ENCODE data around the gene KIF26B.
"Not testable (repeated sequence)": the region's sequence is repeated elsewhere in the genome, so short reads cannot be mapped to it uniquely, and the experiment has no call there.

Gene KIF26B

GRCh38 chr1:245126530-245126929 lies 28.3 kb upstream of the KIF26B start:
- no peak overlapping the region for H3K4me2 ChIP-seq (ENCODE audit: low read depth, low read length, poor library complexity, severe bottlenecking)
- no peaks in the 10 kb centered on the region for H3K9me3 ChIP-seq (ENCODE audit: insufficient read depth, low read length)
- no peaks in the 10 kb centered on the region for H3K79me2 ChIP-seq (ENCODE audit: insufficient read depth, low read length)
- no peaks in the 10 kb centered on the region for H3F3A ChIP-seq (ENCODE audit: insufficient read depth)
- no peaks in the 10 kb centered on the region for H3K36me3 ChIP-seq (ENCODE audit: low read length)
- no peak overlapping the region for H3K4me3 ChIP-seq (ENCODE audit: insufficient read depth, low read length, poor library complexity, severe bottlenecking)
- no peak overlapping the region for H3K9ac ChIP-seq (ENCODE audit: low read length)
- H3K9me2 ChIP-seq (replicated peaks; ENCODE audit: insufficient read depth, low read length) = no peaks in the 10 kb centered on the region
- TF ChIP-seq EZH2phosphoT487 (conservative IDR thresholded peaks at IDR 0.05; ENCODE audit: low read length) (no peak), CTCF (IDR thresholded peaks at IDR 0.05; ENCODE audit: insufficient read depth, low read length, poor library complexity, severe bottlenecking) (no peak)
- H3K27me3 ChIP-seq (ENCODE audit: low read length) = no peaks in the 10 kb centered on the region
- no peak overlapping the region for H3K27ac ChIP-seq (ENCODE audit: low read depth, low read length)
- no peak overlapping the region for H2AFZ ChIP-seq (ENCODE audit: low read depth, low read length, severe bottlenecking)
- H4K20me1 ChIP-seq (ENCODE audit: low read depth, low read length) = no peaks in the 10 kb centered on the region

- Histone ChIP-seq H3K27ac (ENCODE audit: low read depth, low read length) (no peak overlapping the region), H3K27me3 (ENCODE audit: low read length) (no peaks in the 10 kb centered on the region), H4K20me1 (ENCODE audit: low read depth, low read length) (no peaks in the 10 kb centered on the region), H3K4me2 (ENCODE audit: low read depth, low read length, poor library complexity, severe bottlenecking) (no peak overlapping the region), H2AFZ (ENCODE audit: low read depth, low read length, severe bottlenecking) (no peak overlapping the region), H3K79me2 (ENCODE audit: insufficient read depth, low read length) (no peaks in the 10 kb centered on the region), H3K9me3 (ENCODE audit: insufficient read depth, low read length) (no peaks in the 10 kb centered on the region), H3K4me3 (ENCODE audit: insufficient read depth, low read length, poor library complexity, severe bottlenecking) (no peak overlapping the region), H3K9me2 (replicated peaks; ENCODE audit: insufficient read depth, low read length) (no peaks in the 10 kb centered on the region), H3K36me3 (ENCODE audit: low read length) (no peaks in the 10 kb centered on the region), H3F3A (ENCODE audit: insufficient read depth) (no peaks in the 10 kb centered on the region), H3K9ac (ENCODE audit: low read length) (no peak overlapping the region)
- no peak for TF ChIP-seq EZH2phosphoT487 (conservative IDR thresholded peaks at IDR 0.05; ENCODE audit: low read length)
- no peak for TF ChIP-seq CTCF (IDR thresholded peaks at IDR 0.05; ENCODE audit: insufficient read depth, low read length, poor library complexity, severe bottlenecking)
These were observed 26.2 kb upstream of the KIF26B start for GRCh38 chr1:245128381-245129101.

- Histone ChIP-seq H3K79me2 (ENCODE audit: insufficient read depth, low read length) (no peaks in the 10 kb centered on the region), H3K27ac (ENCODE audit: low read depth, low read length) (no peak overlapping the region), H2AFZ (ENCODE audit: low read depth, low read length, severe bottlenecking) (no peak overlapping the region), H3K4me2 (ENCODE audit: low read depth, low read length, poor library complexity, severe bottlenecking) (no peak overlapping the region), H3K9me3 (ENCODE audit: insufficient read depth, low read length) (no peaks in the 10 kb centered on the region), H4K20me1 (ENCODE audit: low read depth, low read length) (no peaks in the 10 kb centered on the region), H3K9me2 (replicated peaks; ENCODE audit: insufficient read depth, low read length) (no peaks in the 10 kb centered on the region), H3K9ac (ENCODE audit: low read length) (no peak overlapping the region), H3F3A (ENCODE audit: insufficient read depth) (no peaks in the 10 kb centered on the region), H3K4me3 (ENCODE audit: insufficient read depth, low read length, poor library complexity, severe bottlenecking) (no peak overlapping the region), H3K36me3 (ENCODE audit: low read length) (no peaks in the 10 kb centered on the region), H3K27me3 (ENCODE audit: low read length) (no peaks in the 10 kb centered on the region)
- no peak for TF ChIP-seq CTCF (IDR thresholded peaks at IDR 0.05; ENCODE audit: insufficient read depth, low read length, poor library complexity, severe bottlenecking)
- TF ChIP-seq EZH2phosphoT487 (conservative IDR thresholded peaks at IDR 0.05; ENCODE audit: low read length) = no peak
These were observed 25.2 kb upstream of the KIF26B start for GRCh38 chr1:245129319-245130240.

GRCh38 chr1:245130281-245131025 lies 24.3 kb upstream of the KIF26B start:
- not testable (repeated sequence) for H3F3A ChIP-seq (ENCODE audit: insufficient read depth); H3K4me2 ChIP-seq (ENCODE audit: low read depth, low read length, poor library complexity, severe bottlenecking); H4K20me1 ChIP-seq (ENCODE audit: low read depth, low read length); H3K9me3 ChIP-seq (ENCODE audit: insufficient read depth, low read length); H3K27me3 ChIP-seq (ENCODE audit: low read length); H3K27ac ChIP-seq (ENCODE audit: low read depth, low read length); H2AFZ ChIP-seq (ENCODE audit: low read depth, low read length, severe bottlenecking); H3K9ac ChIP-seq (ENCODE audit: low read length); H3K4me3 ChIP-seq (ENCODE audit: insufficient read depth, low read length, poor library complexity, severe bottlenecking); H3K9me2 ChIP-seq (replicated peaks; ENCODE audit: insufficient read depth, low read length); H3K79me2 ChIP-seq (ENCODE audit: insufficient read depth, low read length); H3K36me3 ChIP-seq (ENCODE audit: low read length)

All from SU-DHL-6 (cell line).